Left renal cortex interstitium (tissue), 4 donors: ENCODE measurements around the gene EXD1. TPM values are rescaled to one million over a fixed set of nuclear protein-coding genes. Genes with fewer than 3 reads are reported as not detected.

Experiments
- DNase-seq, 4 donors: peaks; one replicate each; pipeline ENCODE4 v3.0.0-alpha.2; 2013; ENCODE audit warnings: low read depth in 4 of 4, low spot score in 2 of 4, missing footprints in 1 of 4
- polyA plus RNA-seq, 4 donors: library from polyadenylated mRNA; unstranded; fragments of 120-200 nt; gene quantifications; one replicate each; pipeline ENCODE4 v1.2.1, GENCODE V29; 2013; ENCODE audit not compliant: insufficient read length in 4 of 4

The EXD1 gene
- polyA plus RNA-seq, 4 donors: 0.07 to 0.16 TPM; not detected in 2

DNA sequence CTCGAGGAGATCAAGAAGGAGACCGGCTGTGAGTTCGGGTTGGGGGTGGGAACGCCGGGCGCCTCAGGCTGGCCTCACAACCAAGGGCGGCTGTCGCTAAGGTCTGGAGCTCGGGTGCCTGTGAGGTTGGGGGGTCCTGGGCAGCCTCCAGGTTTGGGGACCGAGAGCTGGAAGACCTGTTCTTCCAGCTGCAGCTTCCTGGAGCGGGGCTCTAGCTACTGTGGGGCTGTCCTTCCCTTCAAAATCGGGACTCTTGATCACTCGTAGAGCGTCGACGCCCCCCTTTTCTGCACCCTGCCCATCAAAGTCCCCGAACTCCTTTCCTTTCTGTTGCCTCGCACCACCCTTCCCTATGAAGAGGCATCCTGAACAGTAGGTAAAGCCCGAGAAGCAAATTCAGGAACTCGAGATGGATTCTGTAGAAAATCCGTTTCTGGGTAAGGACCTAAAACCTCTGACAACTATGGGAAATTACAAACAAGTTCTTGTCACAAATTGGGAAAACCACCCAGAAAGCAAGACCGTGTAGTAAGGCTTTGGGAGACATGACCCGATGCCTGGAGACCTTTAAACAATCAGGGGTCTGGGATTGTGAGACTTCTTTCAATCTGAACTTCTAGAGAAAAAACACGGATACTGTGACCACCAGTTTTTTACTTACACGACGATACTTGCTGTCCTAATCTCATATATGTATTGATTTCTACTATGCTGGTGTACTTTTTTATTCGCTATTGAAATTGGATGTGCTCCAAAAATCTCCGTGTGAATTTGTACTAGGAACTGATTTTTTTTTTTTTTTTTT is 1.1 kb upstream of the EXD1 start:
- no peak for DNase-seq

DNA sequence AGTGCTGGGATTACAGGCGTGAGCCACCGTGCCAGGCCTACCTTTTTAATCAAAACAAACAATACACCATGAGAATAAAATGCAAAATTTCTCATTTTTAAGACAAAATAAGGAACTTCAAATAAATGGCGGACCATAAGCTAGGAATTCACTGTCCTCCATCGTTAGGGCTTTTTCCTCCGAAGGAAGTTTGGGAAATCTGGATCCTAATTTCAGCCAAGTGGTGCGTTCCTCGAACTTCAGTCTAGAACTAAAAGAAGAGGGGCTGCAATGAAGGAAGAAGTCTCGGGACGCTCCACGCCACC is 260 bp downstream of the EXD1 start:
- DNase-seq: no peak

DNA sequence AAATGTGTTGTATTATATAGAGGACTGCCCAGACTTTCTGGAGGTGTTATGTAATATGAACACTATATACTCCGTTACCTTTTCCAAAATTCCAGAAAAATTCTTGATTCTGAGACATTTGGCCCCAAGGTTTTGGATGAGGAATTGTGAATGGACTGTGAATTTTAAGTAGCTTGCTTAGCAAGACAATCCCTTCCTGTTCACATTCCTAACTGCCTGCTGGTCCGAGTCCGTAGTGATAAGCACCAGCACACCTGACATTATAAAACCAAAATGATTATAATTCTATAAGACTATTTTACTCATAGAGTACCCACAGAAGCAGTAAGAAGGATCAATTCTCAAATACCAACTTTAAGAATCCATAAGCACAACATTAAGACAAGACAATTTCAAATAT is 11.2 kb downstream of the EXD1 start:
- no peak for DNase-seq

DNA sequence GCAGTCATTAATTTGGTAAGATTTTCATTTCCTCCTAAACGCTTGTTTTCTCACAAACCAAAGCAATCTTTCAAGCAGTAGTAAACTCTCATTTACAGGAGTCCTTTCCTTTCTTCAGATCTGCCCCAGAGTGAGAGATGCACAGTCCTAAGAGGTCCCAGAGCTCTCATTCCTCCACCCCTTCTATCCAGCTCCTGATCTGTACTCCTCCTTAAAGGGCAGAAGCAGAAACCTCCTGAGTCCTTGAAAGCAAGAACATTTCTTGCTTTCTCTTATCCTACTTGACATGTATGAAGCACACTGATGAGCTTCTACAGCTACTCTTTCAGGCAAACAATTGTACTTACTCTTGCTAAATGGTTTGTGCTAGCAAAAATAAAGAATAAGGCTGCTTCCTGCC is 11.7 kb downstream of the EXD1 start:
- no peak for DNase-seq

DNA sequence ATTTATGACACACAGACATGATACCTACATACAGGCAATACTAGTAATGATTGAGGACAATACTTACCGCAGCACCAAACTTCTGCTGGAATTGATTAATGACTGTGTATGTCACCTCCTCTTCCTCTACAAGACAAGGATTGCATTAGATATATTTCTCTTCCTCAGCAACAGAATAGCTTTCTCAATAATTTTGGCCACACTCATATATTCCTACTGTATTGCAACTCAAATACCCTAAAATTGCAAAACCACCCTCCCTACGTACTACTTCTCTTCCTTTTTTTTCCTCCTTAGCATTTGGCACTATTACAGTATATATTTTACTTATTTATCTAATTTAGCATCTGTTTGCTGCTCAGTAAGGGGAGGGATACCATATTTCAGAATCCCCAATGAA is 14.8 kb downstream of the EXD1 start:
- DNase-seq: no peak

DNA sequence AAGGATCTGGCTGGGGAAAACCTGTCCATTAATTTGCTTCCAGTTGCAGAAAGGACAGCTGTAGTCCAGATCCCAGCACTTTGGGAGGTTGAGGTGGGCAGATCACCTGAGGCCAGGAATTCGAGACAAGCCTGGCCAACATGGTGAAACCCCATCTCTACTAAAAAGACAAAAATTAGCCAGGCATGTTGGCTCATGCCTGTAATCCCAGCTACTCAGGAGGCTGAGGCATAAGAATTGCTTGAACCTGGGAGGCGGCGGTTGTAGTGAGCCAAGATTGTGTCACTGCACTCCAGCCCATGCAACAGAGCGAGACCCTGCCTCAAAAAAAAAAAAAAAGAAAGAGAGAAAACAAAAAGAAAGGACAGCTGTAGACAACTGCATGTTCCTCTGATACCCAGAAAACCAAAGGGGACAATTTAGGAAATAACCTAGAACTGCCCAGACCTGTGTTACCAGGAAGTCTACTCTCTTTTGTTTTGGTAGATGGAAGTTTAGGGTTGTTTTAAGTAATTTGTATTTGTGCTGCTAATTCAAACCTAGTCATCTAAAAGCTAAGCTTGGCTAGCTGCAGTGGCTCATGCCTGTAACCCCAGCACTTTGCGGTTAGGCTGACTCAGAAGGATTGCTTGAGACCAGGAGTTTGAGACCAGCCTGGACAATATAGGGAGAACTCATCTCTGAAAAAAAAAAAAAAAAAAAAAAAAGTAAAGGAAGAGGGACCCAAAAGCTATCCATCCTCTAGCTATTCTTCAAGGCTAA is 22.7 kb downstream of the EXD1 start:
- DNase-seq: no peak

DNA sequence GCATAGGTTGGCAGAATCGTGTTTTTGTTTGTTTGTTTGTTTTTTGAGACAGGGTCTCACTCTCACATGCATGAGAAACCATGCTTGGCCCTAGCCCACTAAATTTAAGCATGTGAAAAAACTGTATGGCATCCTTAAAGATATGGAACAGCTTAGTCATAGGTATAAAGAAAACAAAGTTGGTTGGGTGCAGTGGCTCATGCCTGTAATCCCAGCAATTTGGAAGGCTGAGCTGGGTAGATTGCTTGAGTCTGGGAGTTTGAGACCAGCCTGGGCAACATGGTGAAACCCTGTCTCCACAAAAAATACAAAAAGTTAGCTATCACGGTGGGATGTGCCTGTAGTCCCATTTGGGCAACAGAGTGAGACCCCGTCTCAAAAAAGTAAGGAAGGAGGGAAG is 25.2 kb downstream of the EXD1 start:
- DNase-seq: no peak

DNA sequence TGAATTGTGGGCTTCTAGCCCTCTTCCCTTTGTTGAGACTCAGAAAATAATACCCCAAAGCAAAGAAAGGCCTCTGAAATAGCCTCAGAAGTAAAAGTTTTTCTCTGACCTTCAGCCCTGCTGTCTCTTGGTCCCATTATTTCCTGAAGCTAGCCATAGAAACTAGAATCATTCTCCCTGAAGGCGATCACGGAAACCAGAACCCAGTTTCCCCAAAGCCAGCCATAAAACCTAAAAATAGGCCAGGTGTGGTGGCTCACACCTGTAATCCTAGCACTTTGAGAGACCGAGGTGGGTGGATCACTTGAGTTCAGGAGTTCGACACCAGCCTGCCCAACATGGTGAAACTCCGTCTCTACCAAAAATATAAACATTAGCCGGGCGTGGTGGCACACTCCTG is 27.2 kb downstream of the EXD1 start:
- DNase-seq: no peak

DNA sequence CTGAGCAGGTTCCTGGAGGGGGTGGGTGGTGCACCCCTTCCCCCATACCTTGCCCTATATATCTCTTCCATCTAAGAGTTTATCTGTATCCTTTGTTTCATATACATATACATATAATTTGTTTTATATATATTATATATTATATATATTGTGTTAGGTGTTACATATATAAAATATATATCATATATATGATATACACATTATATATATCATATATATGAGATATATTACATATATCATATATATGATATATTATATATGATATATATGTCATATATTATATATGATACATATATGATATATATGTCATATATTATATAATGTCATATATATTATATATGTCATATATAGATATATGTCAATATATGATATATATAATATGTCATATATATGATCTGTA is 31.1 kb downstream of the EXD1 start:
- DNase-seq: no peak

DNA sequence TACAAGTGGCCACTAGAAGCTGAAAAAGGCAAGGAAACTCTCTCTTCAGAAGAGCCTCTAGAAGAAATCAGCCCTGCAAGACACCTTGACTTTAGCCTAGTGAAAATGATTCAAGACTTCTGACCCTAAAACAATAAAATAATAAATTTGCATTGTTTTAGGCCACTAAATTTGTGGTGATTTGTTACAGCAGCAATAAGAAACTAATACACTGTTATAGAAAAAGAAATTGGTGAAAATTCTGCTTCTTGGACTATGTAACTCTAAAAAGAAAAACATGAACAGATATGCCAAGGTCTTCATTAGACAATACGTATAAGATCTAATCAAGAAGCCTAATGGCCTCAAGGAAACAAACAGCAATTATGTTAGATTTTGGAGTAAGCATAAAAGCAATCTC is 36.1 kb downstream of the EXD1 start:
- no peak for DNase-seq

DNA sequence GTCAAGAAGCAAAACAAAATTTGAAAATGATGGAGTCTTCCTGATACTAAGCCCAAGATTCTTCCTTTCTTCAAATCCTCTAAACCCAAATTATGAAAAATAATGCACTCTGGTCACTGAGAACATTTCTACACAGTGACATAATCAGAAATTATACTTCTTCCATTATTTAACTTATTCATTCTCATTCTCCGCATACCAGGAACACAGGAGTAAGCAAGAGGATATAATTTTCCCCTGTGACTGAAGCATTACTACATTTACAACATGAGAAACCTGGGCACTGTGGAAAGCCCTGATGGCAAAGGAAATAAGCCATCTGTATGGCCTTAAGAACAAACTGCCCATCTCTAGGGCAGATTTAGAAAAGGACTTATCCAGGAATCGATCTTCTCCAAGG is 47.0 kb downstream of the EXD1 start:
- DNase-seq: no peak

DNA sequence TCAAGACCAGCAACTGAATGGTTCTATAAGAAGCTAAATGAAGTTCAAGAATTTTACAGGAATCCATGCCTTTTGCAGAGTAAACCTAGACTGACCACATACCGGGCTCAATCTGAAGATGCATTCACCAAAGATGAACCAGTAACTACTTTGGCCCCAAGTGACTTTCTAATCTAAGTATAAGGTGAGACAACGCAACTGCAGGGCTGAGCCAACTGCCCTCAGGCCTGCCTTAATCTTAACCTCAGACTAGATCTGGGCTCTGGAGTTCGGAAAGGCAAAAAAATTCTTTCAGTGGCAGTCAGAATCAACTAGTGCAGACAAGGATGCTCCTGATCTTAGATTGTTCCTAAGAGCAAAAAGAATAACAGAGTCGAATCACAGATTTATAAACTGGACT is 48.3 kb downstream of the EXD1 start:
- DNase-seq: no peak

DNA sequence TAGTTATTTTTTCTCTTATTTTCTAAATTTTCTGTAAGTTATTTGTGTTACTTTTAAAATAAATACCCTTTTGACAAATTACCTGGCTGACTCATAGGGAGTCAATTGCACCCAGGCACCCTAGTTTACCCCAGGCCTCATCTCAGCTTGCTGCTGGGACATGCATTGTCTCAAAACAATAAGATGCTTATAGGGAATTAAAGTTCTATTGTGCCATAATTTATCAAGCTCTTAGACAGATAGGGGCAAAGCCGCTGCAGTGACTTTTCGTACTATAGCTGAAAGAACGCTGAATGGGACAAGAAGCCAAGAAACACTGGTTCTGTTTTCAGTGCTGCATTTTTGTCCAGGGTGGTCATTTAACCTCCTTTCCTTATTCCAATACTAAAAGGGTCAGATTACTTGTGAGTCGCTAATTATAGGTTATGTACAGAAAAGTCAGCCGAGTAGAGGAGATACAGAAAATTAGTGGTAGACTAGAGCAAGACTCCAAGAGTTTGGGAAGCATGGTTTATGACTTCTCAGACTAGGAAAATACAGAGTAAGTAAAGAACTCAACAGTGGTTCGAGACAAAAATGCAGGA is 50.3 kb downstream of the EXD1 start:
- no peak for DNase-seq

DNA sequence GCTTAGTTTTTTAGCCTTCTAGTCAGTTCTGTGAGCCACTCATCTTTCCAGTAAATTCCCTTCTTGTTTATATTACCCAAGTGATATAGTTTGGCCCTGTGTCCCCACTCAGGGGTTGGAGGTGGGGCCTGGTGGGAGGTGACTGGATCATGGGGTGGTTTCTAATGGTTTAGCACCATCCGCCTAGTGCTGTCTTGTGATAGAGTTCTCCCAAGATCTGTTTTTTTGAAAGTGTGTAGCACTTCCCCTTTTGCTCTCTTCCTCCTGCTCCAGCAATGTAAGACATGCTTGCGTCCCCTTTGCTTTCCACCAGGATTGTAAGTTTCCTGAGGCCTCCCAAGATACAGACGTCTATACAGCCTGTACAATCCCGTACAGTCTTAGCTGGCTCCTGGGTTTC is 60.8 kb downstream of the EXD1 start:
- DNase-seq: no peak

DNA sequence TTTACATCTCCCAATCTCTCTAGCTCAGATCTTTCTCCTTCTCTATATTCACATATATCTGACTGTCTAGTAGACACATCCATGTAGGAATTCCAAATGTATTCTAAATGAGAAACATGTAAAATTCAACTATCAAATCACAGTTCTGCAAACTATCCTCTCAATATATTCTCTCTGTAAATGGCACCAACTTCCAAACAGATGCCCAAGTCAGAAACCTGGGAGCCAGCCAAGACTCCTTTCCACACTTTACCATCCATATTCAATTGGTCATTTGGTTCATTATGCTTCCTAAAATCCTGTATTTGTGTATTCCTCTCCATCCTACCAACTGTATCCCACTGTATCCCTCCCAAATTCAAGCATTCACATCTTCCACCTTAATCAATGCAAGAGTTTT is 61.5 kb downstream of the EXD1 start:
- no peak for DNase-seq

DNA sequence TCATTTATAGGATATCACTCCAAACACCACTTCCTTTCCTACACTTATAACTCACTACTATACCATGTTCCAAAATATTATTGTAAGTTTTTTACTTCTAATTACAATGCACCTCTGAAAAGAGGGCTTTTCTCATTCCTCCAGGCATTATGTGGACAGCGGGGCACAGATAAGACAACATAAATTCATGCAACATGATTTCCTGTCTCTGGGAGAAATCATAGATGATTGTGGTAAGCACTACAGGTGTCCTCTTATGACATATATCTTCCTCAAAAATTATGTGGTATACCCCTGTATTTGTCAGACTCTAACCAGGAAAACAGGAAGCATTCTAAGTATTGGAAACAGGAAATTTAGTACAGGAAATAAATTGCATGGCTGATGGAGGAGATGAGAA is 68.8 kb downstream of the EXD1 start:
- DNase-seq: no peak

DNA sequence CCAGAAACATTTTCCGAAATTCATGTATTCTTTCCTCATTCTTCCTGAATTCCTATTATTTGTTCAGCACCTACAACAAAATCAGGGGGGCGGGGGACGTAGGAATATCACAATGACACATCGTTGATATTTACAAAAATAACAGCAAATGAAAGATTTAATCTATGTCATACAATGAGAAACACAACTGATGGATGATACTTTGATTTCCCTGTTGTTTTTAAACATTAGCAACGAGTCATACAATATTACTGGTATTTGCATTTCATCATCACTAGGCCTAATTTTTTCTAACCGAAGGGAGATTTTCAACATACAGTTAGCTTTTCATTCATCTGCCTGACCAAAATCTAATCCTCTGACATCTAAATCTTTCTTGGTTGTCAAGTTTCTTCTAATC is 69.2 kb downstream of the EXD1 start:
- DNase-seq: no peak

DNA sequence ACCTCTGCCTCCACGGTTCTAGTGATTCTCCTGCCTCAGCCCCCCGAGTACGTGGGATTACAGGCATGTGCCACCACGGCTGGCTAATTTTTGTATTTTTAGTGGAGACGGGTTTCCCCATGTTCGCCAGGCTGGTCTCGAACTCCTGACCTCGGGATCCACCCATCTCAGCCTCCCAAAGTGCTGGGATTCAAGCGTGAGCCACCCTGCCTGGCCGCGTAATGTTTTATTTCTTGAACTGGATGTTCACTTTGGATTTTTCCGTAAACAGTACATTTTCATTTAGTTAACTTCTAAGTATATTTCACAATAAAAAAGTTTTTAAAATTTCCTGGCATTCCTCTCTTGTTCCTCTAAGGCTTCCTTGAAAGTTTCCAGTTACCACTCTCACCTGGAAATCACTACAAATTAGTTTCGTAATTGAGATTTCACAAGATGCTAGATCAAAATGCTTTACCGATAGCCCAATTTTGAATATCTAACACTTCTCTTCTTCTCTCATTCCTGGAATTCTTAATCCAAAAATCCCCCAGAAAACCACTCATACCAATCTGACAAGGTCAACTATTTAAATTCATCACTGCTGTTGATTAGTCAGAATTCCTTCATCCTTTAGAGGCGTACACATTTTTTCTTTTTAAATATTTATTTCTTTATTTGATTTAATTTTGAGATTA is 69.8 kb downstream of the EXD1 start:
- no peak for DNase-seq

DNA sequence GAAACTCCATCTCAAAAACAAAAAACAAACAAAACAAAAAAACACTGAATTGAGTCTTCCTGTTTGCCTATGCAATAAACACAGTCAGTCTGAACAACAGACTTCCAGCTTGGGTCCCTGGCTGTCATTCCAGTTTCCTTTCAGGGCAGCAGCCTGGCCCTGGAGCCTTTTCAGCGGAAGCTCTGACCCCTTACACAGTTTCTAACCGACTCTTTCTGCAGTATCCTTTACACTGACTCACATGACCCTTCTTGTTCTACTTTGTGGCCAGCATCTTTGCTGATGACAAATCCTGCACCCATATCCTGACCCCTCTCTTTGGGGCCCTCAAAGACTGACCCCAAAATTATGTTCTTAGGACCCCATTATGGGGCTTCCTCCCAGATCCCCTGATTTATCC is 76.1 kb downstream of the EXD1 start:
- DNase-seq: no peak

DNA sequence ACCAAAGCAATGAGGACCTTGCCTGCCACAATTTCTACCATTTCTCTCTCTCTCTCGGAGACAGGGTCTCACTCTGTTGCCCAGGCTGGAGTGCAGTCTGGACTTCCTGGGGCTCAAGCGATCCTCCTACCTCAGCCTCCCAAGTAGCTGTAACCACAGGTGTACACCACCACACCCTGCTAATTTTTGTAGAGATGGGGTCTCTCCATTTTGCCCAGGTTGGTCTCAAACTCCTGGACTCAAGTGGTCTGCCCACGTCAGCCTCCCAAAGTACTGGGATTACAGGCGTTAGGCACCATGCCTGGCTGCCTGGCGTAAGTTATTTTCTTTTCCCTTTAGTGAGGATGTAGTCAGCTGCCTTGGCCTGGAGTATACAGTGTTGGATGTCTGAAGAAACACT is 76.8 kb downstream of the EXD1 start:
- DNase-seq: no peak

DNA sequence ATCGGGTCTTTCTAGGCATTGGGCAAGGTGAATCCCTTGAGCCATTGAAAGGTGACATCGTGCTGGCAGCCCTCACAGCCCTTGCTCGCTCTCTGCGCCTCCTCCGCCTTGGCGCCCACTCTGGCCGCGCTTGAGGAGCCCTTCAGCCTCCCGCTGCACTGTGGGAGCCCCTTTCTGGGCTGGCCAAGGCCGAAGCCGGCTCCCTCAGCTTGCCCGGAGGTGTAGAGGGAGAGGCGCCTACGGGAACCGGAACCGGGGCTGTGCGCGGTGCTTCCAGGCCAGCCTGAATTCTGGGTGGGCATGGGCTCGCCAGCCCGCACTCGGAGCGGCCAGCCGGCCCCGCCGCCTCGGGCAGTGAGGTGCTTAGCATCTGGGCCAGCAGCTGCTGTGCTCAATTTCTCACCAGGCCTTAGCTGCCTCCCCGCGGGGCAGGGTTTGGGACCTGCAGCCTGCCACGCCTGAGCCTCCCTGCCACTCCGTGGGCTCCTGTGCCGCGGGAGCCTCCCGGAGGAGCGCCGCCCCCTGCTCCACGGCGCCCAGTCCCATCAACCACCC is 79.0 kb downstream of the EXD1 start:
- DNase-seq: no peak
